K562 (cell line): ENCODE results near the gene CEP68. TPM values are rescaled to one million over a fixed set of nuclear protein-coding genes. Genes with fewer than 3 reads are reported as not detected.

Source experiments
- ATAC-seq: fragments of 200-7000 bp; cut with Tn5 transposase; 3 replicates; pipeline ENCODE4 v1.9.1; 2020; ENCODE audit warnings: moderate library complexity
- BruUV-seq: library from RNA; stranded (reverse); fragments of 400-500 nt; replicated peaks from 2 replicates; lab custom pipeline; 2021; lab: Mats Ljungman, UMichigan
- CTCF ChIA-PET: fragments of 300-600 bp; formaldehyde crosslinking; extraction: SDS; loops from one replicate; lab custom pipeline; 2021; ENCODE audit warnings: low intra/inter-chr PET ratio; lab: Yijun Ruan, JAX
- POLR2A ChIA-PET: fragments of 300-600, 350-650 bp; sonication (Branson Sonifier 250); formaldehyde crosslinking; extraction: SDS; loops from one replicate; lab custom pipeline; 2021; ENCODE audit warnings: antibody characterized with exemption, inconsistent platforms; lab: Yijun Ruan, JAX
- DNase-seq, 4 experiments: peaks; one replicate each; pipeline versions ENCODE4 v3.0.0 to v3.0.0-alpha.2; 2011 to 2018; ENCODE audit warnings: low spot score in 3 of 4, mixed read lengths in 3 of 4; ENCODE audit errors: extremely low read depth in 1 of 4
- FAIRE-seq: peaks from 2 replicates; lab custom pipeline; 2011; peaks lifted over from hg19 to GRCh38; lab: Jason Lieb, UNC
- H2AFZ ChIP-seq: 2 replicates; pipeline ENCODE4 v1.6.0; 2011; ENCODE audit warnings: low read depth, low read length, control low read depth, inconsistent platforms
- H3K27ac ChIP-seq: fragments of 200-600 bp; 3 replicates; pipeline ENCODE4 v1.8.0; 2011; ENCODE audit warnings: low read depth, mild to moderate bottlenecking, control low read depth, inconsistent platforms, low read length, moderate library complexity, mixed read lengths; ENCODE audit errors: extremely low read depth
- H3K27me3 ChIP-seq, 2 experiments: fragments of 300-600 bp in 1 of 2; 2 replicates in 1 of 2; 3 replicates in 1 of 2; pipeline versions ENCODE4 v1.6.0 to v1.8.0; 2011; ENCODE audit warnings: inconsistent platforms in 2 of 2, low read length in 2 of 2, mild to moderate bottlenecking in 1 of 2, mixed read lengths in 1 of 2, moderate library complexity in 1 of 2; ENCODE audit not compliant: control insufficient read depth in 2 of 2, insufficient read depth in 2 of 2
- H3K36me3 ChIP-seq: fragments of 300-600 bp; 3 replicates; pipeline ENCODE4 v1.8.0; 2011; ENCODE audit warnings: mild to moderate bottlenecking, low read length, inconsistent platforms; ENCODE audit not compliant: control insufficient read depth, insufficient read depth
- H3K4me1 ChIP-seq, 2 experiments: fragments of 200-600 bp in 1 of 2; replicated peaks in 1 of 2; 2 replicates in 1 of 2; 3 replicates in 1 of 2; pipeline versions ENCODE4 v1.5.1 to v1.8.0; 2011; ENCODE audit warnings: inconsistent platforms in 2 of 2, low read length in 2 of 2, mild to moderate bottlenecking in 1 of 2, mixed read lengths in 1 of 2, moderate library complexity in 1 of 2; ENCODE audit not compliant: control insufficient read depth in 2 of 2, insufficient read depth in 2 of 2
- H3K4me2 ChIP-seq: 2 replicates; pipeline ENCODE4 v1.6.1; 2011; ENCODE audit warnings: low read length, control low read depth, inconsistent platforms, mixed read lengths; ENCODE audit not compliant: insufficient read depth
- H3K4me3 ChIP-seq: fragments of 200-600 bp; sonication (generic), shearing (Covaris generic); 2 replicates; pipeline ENCODE4 v1.5.1; 2016; ENCODE audit warnings: control low read depth, inconsistent platforms
- H3K79me2 ChIP-seq: fragments of 200-600 bp; 3 replicates; pipeline ENCODE4 v1.8.0; 2011; ENCODE audit warnings: low read length, inconsistent platforms; ENCODE audit not compliant: control insufficient read depth, insufficient read depth
- H3K9ac ChIP-seq, 2 experiments: 2 replicates each; pipeline versions ENCODE4 v1.6.0 to v1.6.1; 2011; ENCODE audit warnings: low read depth in 2 of 2, low read length in 2 of 2, control low read depth in 1 of 2, inconsistent platforms in 1 of 2, mild to moderate bottlenecking in 1 of 2, mixed read lengths in 1 of 2; ENCODE audit not compliant: insufficient read depth in 1 of 2
- H3K9me1 ChIP-seq: one replicate; pipeline ENCODE4 v1.6.0; 2011; ENCODE audit warnings: inconsistent platforms, mild to moderate bottlenecking, low read length, moderate library complexity; ENCODE audit not compliant: control insufficient read depth, insufficient read depth
- H3K9me3 ChIP-seq: replicated peaks from 2 replicates; pipeline ENCODE4 v1.5.1; 2011; ENCODE audit warnings: low read depth, low read length, inconsistent platforms; ENCODE audit not compliant: control insufficient read depth, insufficient read depth
- H4K20me1 ChIP-seq: replicated peaks from 2 replicates; pipeline ENCODE4 v1.6.1; 2011; ENCODE audit warnings: low read length, inconsistent platforms, mixed read lengths; ENCODE audit not compliant: control insufficient read depth, insufficient read depth
- BRF1 ChIP-seq: IDR thresholded peaks from 3 replicates; pipeline ENCODE4 v1.6.1; 2011; ENCODE audit warnings: borderline replicate concordance, mild to moderate bottlenecking; ENCODE audit not compliant: insufficient read length; ENCODE audit errors: extremely low read depth
- CEBPB ChIP-seq: fragments of 450-650 bp; IDR thresholded peaks from 2 replicates; pipeline ENCODE4 v1.6.1; 2016; ENCODE audit warnings: missing genetic modification characterization, missing compliant biosample characterization
- CEBPG ChIP-seq, 3 experiments: fragments of 200-800 bp in 1 of 3; sonication (Bioruptor generic) in 1 of 3; sonication (generic) in 1 of 3; formaldehyde crosslinking in 1 of 3; IDR thresholded peaks in 2 of 3; conservative IDR thresholded peaks in 1 of 3; 2 replicates each; pipeline versions ENCODE4 v1.6.1 to v1.8.0; 2016 to 2022; ENCODE audit warnings: missing compliant biosample characterization in 2 of 3, missing genetic modification characterization in 2 of 3, mild to moderate bottlenecking in 1 of 3, missing genetic modification reagents in 1 of 3
- CREB5 ChIP-seq: fragments of 250-450 bp; sonication (Bioruptor Pico); IDR thresholded peaks from 2 replicates; pipeline ENCODE4 v1.5.0; 2020; ENCODE audit warnings: mild to moderate bottlenecking
- GATAD2A ChIP-seq: fragments of 450-650 bp; IDR thresholded peaks from 2 replicates; pipeline ENCODE4 v1.6.1; 2017
- RFX7 ChIP-seq: fragments of 250-450 bp; sonication (Bioruptor Pico); IDR thresholded peaks from 2 replicates; pipeline ENCODE4 v1.5.1; 2021; ENCODE audit warnings: mild to moderate bottlenecking
- TSC22D4 ChIP-seq: fragments of 450-650 bp; IDR thresholded peaks from 2 replicates; pipeline ENCODE4 v1.6.1; 2016; ENCODE audit warnings: missing genetic modification characterization, missing biosample characterization, control low read depth
- WGBS: fragments of 100-300 bp; shearing (Covaris generic); methylation state at CpG from one replicate; pipeline ENCODE4 v1.1.6; 2016; ENCODE audit warnings: low coverage, mixed read lengths; ENCODE audit not compliant: insufficient coverage; ENCODE audit errors: missing lambda C conversion rate; 5-methylcytosine and 5-hydroxymethylcytosine counted together
- in situ Hi-C: fragments of 300-500 bp; cut with MboI; formaldehyde crosslinking; loops from 4 replicates; pipeline ENCODE4 v1.15.0; 2018; ENCODE audit warnings: inconsistent platforms, mixed read lengths
- intact Hi-C: fragments of 100-400 bp; cut with micrococcal nuclease; formaldehyde crosslinking; loops from 2 replicates; pipeline ENCODE4 v1.14.2; 2022
- polyA plus RNA-seq, 8 experiments: library from polyadenylated mRNA; depleted of rRNA in 4 of 8; stranded (reverse) in 5 of 8; unstranded in 3 of 8; fragments of >200 nt; fragmentation: Nextera tagmentation in 2 of 8; fragmentation: Illumina TruSeq in 1 of 8; extraction: Ambion mirVana in 2 of 8; extraction: Trizol in 1 of 8; gene quantifications; 2 replicates each; pipeline versions ENCODE4 v1.2.1 to v1.2.3, GENCODE V29; 2011 to 2014; ENCODE audit warnings: inconsistent platforms in 1 of 8, missing spikeins in 1 of 8
- total RNA-seq, 7 experiments: library from RNA; depleted of rRNA in 6 of 7; stranded (reverse); fragments of >200 nt in 6 of 7; fragmentation: Illumina TruSeq in 2 of 7; extraction: Trizol in 2 of 7; gene quantifications; 2 replicates each; pipeline versions ENCODE4 v1.2.1 to v1.2.3, GENCODE V29; 2011 to 2021; ENCODE audit warnings: low replicate concordance in 1 of 7
- TF ChIP-seq, protein P1 (sequence below), 2 experiments: fragments of 450-650 bp in 1 of 2; sonication (generic) in 1 of 2; formaldehyde crosslinking in 1 of 2; IDR thresholded peaks in 1 of 2; conservative IDR thresholded peaks in 1 of 2; 2 replicates each; pipeline versions ENCODE4 v1.6.1 to v1.8.1; 2016 to 2023; ENCODE audit warnings: mild to moderate bottlenecking in 2 of 2, moderate library complexity in 2 of 2, inconsistent platforms in 1 of 2, missing genetic modification reagents in 1 of 2

The CEP68 gene
- total and polyA plus RNA-seq, 9 of the 15 experiments (the other 6 are each of a cell fraction or from before 2014, with no cell fraction given): 1.4 to 8.5 (median 5.2) TPM

DNA sequence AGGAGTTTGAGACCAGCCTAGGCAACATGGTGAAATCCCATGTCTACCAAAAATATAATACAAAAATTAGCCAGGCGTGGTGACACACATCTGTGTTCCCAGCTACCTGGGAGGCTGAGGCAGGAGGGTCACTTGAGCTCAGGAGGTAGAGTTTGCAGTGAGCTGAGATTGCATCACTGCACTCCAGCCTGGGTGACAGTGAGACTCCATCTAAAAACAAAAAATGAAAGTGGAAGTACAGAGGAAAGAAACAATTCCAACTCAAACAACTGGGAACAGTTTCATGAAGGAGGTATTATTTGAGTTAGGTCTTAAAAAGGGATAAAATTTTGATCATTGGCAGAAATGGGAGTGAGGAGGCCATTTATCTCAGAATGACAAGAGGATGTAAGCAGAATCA, 80.0 kb downstream of the CEP68 start:
- H2AFZ ChIP-seq: no peak overlapping the region
- DNase-seq (no peak), ATAC-seq (no peak), FAIRE-seq (no peak)
- H3K27me3 ChIP-seq: no peaks in the 10 kb centered on the region
- no peaks in the 10 kb centered on the region for H4K20me1 ChIP-seq
- peaks cover 12 to 17% of the 10 kb centered on the region in 2 experiments; a peak in 4 of 5 replicates for H3K4me1 ChIP-seq
- WGBS: 57% methylated on average over 1 of the region's 1 CpG
- POLR2A ChIA-PET: interaction anchor here (1.3 to 1.6 kb wide), 2 partner anchors 10 to 11 kb away, joined by 4 to 6 read pairs; no protein-coding TSS in a partner anchor
- no peak overlapping the region for H3K4me2 ChIP-seq
- intact Hi-C loops: no loop called here
- no peaks in the 10 kb centered on the region for H3K79me2 ChIP-seq
- TF ChIP-seq GATAD2A: no peak
- TF ChIP-seq, protein P1, sequence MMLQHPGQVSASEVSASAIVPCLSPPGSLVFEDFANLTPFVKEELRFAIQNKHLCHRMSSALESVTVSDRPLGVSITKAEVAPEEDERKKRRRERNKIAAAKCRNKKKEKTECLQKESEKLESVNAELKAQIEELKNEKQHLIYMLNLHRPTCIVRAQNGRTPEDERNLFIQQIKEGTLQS (IDR thresholded peaks at IDR 0.05): peak; percentile 85
- TF ChIP-seq, protein P1 (CRISPR knock-in tag; conservative IDR thresholded peaks at IDR 0.05): no peak
- no peak for TF ChIP-seq CEBPG (CRISPR knock-in tag; IDR thresholded peaks at IDR 0.05)
- TF ChIP-seq CEBPG (tag; conservative IDR thresholded peaks at IDR 0.05 in 1 of 2, IDR thresholded peaks at IDR 0.05 in 1 of 2): peak; percentile 60; a peak in 2 of 4 replicates
- TF ChIP-seq RFX7 (CRISPR knock-in tag): no peak
- no peak for TF ChIP-seq TSC22D4 (tag)
- no peak for TF ChIP-seq BRF1
- TF ChIP-seq CREB5: no peak
- TF ChIP-seq CEBPB: peak; percentile 70
- TF ChIP-seq, all 486 proteins: peak for 3
- H3K27ac ChIP-seq: no peak overlapping the region
- in situ Hi-C loops: no loop called here
- CTCF ChIA-PET: no interaction called here
- BruUV-seq: no TSS peak
- H3K9me3 ChIP-seq: no peaks in the 10 kb centered on the region
- no peak overlapping the region for H3K9ac ChIP-seq
- no peaks in the 10 kb centered on the region for H3K36me3 ChIP-seq
- no peaks in the 10 kb centered on the region for H3K9me1 ChIP-seq
- no peak overlapping the region for H3K4me3 ChIP-seq

Other genes starting within 250 kb of the CEP68 start
- 13.9 TPM in 2 replicates for gene SLC1A4, start 67.0 kb upstream of the CEP68 start, total RNA-seq (2014; rRNA removed)
- 10.9 and 11.5 TPM in 2 replicates for gene SLC1A4, start 67.0 kb upstream of the CEP68 start, total RNA-seq (2014; rRNA removed; fragmentation: Illumina TruSeq; extraction: Trizol)
- gene SLC1A4, start 67.0 kb upstream of the CEP68 start, total RNA-seq (2015; rRNA removed; fragmentation: Illumina TruSeq; extraction: Trizol): 4.4 and 4.6 TPM in 2 replicates
- 18.5 and 24.0 TPM in 2 replicates for gene SLC1A4, start 67.0 kb upstream of the CEP68 start, total RNA-seq (2021)
- gene SLC1A4, start 67.0 kb upstream of the CEP68 start, polyA plus RNA-seq (2011; rRNA removed): 6.9 and 13.4 TPM in 2 replicates
- 16.4 and 18.0 TPM in 2 replicates for gene SLC1A4, start 67.0 kb upstream of the CEP68 start, polyA plus RNA-seq (2014; fragmentation: Illumina TruSeq; extraction: Trizol)
- gene SLC1A4, start 67.0 kb upstream of the CEP68 start, polyA plus RNA-seq (2014; fragmentation: Nextera tagmentation; extraction: Ambion mirVana): 1 to 10 TPM; 5.0 to 6.8 TPM
- 9.8 and 11.6 TPM in 2 replicates for gene SLC1A4, start 67.0 kb upstream of the CEP68 start, polyA plus RNA-seq (2014; rRNA removed)
- 62.2 and 83.5 TPM in 2 replicates for gene RAB1A, start 73.7 kb downstream of the CEP68 start, total RNA-seq (2014; rRNA removed)
- gene RAB1A, start 73.7 kb downstream of the CEP68 start, total RNA-seq (2014; rRNA removed; fragmentation: Illumina TruSeq; extraction: Trizol): 67.7 and 81.4 TPM in 2 replicates
- gene RAB1A, start 73.7 kb downstream of the CEP68 start, total RNA-seq (2015; rRNA removed; fragmentation: Illumina TruSeq; extraction: Trizol): 64.4 and 66.7 TPM in 2 replicates
- gene RAB1A, start 73.7 kb downstream of the CEP68 start, total RNA-seq (2021): 93.9 and 99.4 TPM in 2 replicates
- 144 and 163 TPM in 2 replicates for gene RAB1A, start 73.7 kb downstream of the CEP68 start, polyA plus RNA-seq (2011; rRNA removed)
- 81.5 and 89.1 TPM in 2 replicates for gene RAB1A, start 73.7 kb downstream of the CEP68 start, polyA plus RNA-seq (2014; fragmentation: Illumina TruSeq; extraction: Trizol)
- 10 to 100 TPM; 43.8 to 47.8 TPM for gene RAB1A, start 73.7 kb downstream of the CEP68 start, polyA plus RNA-seq (2014; fragmentation: Nextera tagmentation; extraction: Ambion mirVana)
- gene RAB1A, start 73.7 kb downstream of the CEP68 start, polyA plus RNA-seq (2014; rRNA removed): 125 and 136 TPM in 2 replicates
- 56.3 and 65.8 TPM in 2 replicates for gene ACTR2, start 171.4 kb downstream of the CEP68 start, total RNA-seq (2014; rRNA removed)
- gene ACTR2, start 171.4 kb downstream of the CEP68 start, total RNA-seq (2014; rRNA removed; fragmentation: Illumina TruSeq; extraction: Trizol): 98.5 and 124 TPM in 2 replicates
- 96.3 and 108 TPM in 2 replicates for gene ACTR2, start 171.4 kb downstream of the CEP68 start, total RNA-seq (2015; rRNA removed; fragmentation: Illumina TruSeq; extraction: Trizol)
- 215 and 239 TPM in 2 replicates for gene ACTR2, start 171.4 kb downstream of the CEP68 start, total RNA-seq (2021)
- gene ACTR2, start 171.4 kb downstream of the CEP68 start, polyA plus RNA-seq (2011; rRNA removed): 127 and 179 TPM in 2 replicates
- gene ACTR2, start 171.4 kb downstream of the CEP68 start, polyA plus RNA-seq (2014; fragmentation: Illumina TruSeq; extraction: Trizol): 183 and 192 TPM in 2 replicates
- 10 to 100 TPM; 47.3 to 57.3 TPM for gene ACTR2, start 171.4 kb downstream of the CEP68 start, polyA plus RNA-seq (2014; fragmentation: Nextera tagmentation; extraction: Ambion mirVana)
- 118 and 122 TPM in 2 replicates for gene ACTR2, start 171.4 kb downstream of the CEP68 start, polyA plus RNA-seq (2014; rRNA removed)